ENCODE measurements around the gene BMI1. TPM values are rescaled to one million over a fixed set of nuclear protein-coding genes. Genes with fewer than 3 reads are reported as not detected.

Gene BMI1
- total and polyA plus RNA-seq, 12 donors, result 15.0 to 44.1 (median 32.0) TPM

- Histone ChIP-seq H3K27me3 (peaks cover 10 to 94% (median 87%) of the 10 kb centered on the region in 7 donors), H3K4me1 (peaks cover 0 to 27% (median 12%) of the 10 kb centered on the region in 9 donors), H3K9me3 (no peaks in the 10 kb centered on the region), H3K27ac (no peak overlapping the region), H3K4me3 (no peak overlapping the region), H3K36me3 (no peaks in the 10 kb centered on the region)
- TF ChIP-seq, protein P1, sequence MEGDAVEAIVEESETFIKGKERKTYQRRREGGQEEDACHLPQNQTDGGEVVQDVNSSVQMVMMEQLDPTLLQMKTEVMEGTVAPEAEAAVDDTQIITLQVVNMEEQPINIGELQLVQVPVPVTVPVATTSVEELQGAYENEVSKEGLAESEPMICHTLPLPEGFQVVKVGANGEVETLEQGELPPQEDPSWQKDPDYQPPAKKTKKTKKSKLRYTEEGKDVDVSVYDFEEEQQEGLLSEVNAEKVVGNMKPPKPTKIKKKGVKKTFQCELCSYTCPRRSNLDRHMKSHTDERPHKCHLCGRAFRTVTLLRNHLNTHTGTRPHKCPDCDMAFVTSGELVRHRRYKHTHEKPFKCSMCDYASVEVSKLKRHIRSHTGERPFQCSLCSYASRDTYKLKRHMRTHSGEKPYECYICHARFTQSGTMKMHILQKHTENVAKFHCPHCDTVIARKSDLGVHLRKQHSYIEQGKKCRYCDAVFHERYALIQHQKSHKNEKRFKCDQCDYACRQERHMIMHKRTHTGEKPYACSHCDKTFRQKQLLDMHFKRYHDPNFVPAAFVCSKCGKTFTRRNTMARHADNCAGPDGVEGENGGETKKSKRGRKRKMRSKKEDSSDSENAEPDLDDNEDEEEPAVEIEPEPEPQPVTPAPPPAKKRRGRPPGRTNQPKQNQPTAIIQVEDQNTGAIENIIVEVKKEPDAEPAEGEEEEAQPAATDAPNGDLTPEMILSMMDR (IDR thresholded peaks at IDR 0.05), result no peak
- intact Hi-C loops (cut with DNase I), result loop anchor here in 6 of 10 donors (5.0 to 10.0 kb wide), 5 partner anchors 91 to 644 kb away; partner anchors contain the start of gene PIP4K2A (in 2 of the 6)
- ATAC-seq (no peak), DNase-seq (no peak)
- WGBS, 2 donors, result 12 to 17% methylated on average over 3 of the region's 3 CpGs
Observed at GRCh38 chr10:22343731-22344130, 22.8 kb downstream of the BMI1 start.

- intact Hi-C loops (cut with DNase I), result loop anchor here in 6 of 10 donors (5.0 to 10.0 kb wide), 5 partner anchors 91 to 643 kb away; partner anchors contain the start of gene PIP4K2A (in 2 of the 6)
- no peaks in the 10 kb centered on the region for H3K9me3 ChIP-seq
- DNase-seq, result no peak
- H3K27me3 ChIP-seq, result peaks cover 10 to 94% (median 87%) of the 10 kb centered on the region in 7 donors
- no peak overlapping the region for H3K27ac ChIP-seq
- ATAC-seq, result no peak
- WGBS, 2 donors, result 3 to 18% methylated on average over 1 of the region's 1 CpG
- H3K4me1 ChIP-seq, result peaks cover 0 to 27% (median 12%) of the 10 kb centered on the region in 9 donors
- TF ChIP-seq, protein P1 (IDR thresholded peaks at IDR 0.05), result no peak
- no peaks in the 10 kb centered on the region for H3K36me3 ChIP-seq
- no peak overlapping the region for H3K4me3 ChIP-seq
Observed at GRCh38 chr10:22344249-22344648, 23.4 kb downstream of the BMI1 start.

GRCh38 chr10:22344781-22345300 lies 23.9 kb downstream of the BMI1 start:
- H3K4me1 ChIP-seq, result peaks cover 0 to 23% (median 9%) of the 10 kb centered on the region in 9 donors
- intact Hi-C loops (cut with DNase I), result loop anchor here in 6 of 10 donors (5.0 to 10.0 kb wide), 5 partner anchors 90 to 642 kb away; partner anchors contain the start of gene PIP4K2A (in 2 of the 6)
- H3K36me3 ChIP-seq, result no peaks in the 10 kb centered on the region
- ATAC-seq, result no peak
- H3K9me3 ChIP-seq, result no peaks in the 10 kb centered on the region
- H3K4me3 ChIP-seq, result peak overlapping the region in 8 of 10 donors; percentile 4 to 49 (median 18)
- 6 to 7% methylated on average over 26 of the region's 26 CpGs for WGBS, 2 donors
- DNase-seq, result no peak
- TF ChIP-seq, protein P1 (IDR thresholded peaks at IDR 0.05), result no peak
- H3K27me3 ChIP-seq, result peaks cover 10 to 94% (median 87%) of the 10 kb centered on the region in 7 donors
- no peak overlapping the region for H3K27ac ChIP-seq

- Histone ChIP-seq H3K9me3 (no peaks in the 10 kb centered on the region), H3K4me1 (peaks cover 0 to 20% (median 7%) of the 10 kb centered on the region in 9 donors), H3K27me3 (peaks cover 10 to 98% (median 87%) of the 10 kb centered on the region in 7 donors), H3K4me3 (peak within 1 kb of the TSS in 9 of 10 donors; percentile 2 to 49 (median 16)), H3K27ac (no peak within 1 kb of the TSS), H3K36me3 (no peaks in the 10 kb centered on the region)
- no peak for ATAC-seq
- peak in 1 of 2 donors; percentile 48 for DNase-seq
- intact Hi-C loops (cut with DNase I), result loop anchor here in 5 of 10 donors (10.0 kb wide), 3 partner anchors 89 to 369 kb away; partner anchors contain the start of gene PIP4K2A (in 2 of the 5)
- TF ChIP-seq, protein P1 (IDR thresholded peaks at IDR 0.05), result peak in 1 of 9 donors; percentile 10
- 4 to 5% methylated on average over 83 of the region's 83 CpGs for WGBS, 2 donors
Observed at GRCh38 chr10:22345301-22346095, 24.6 kb downstream of the BMI1 start, which contains the start of gene SPAG6. TSS of gene SPAG6 (plus strand) at chr10:22345496. CDS start at chr10:22345612, 116 bp downstream.

Measured in heart right ventricle (tissue), 16 donors.